ENCODE measurements around the gene H1-8.
"Not testable (repeated sequence)": the region's sequence is repeated elsewhere in the genome, so short reads cannot be mapped to it uniquely, and the experiment has no call there.

The H1-8 gene

GRCh38 chr3:129534428-129535027 lies 8.4 kb upstream of the H1-8 start:
- DNase-seq = no peak

- no peak for DNase-seq
Measured at GRCh38 chr3:129535075-129535474, 7.9 kb upstream of the H1-8 start.

GRCh38 chr3:129536374-129536667 lies 6.7 kb upstream of the H1-8 start:
- no peak for DNase-seq

- no peak for DNase-seq
Measured at GRCh38 chr3:129536804-129537203, 6.2 kb upstream of the H1-8 start.

GRCh38 chr3:129539206-129539605 lies 3.8 kb upstream of the H1-8 start:
- no peak for DNase-seq

GRCh38 chr3:129540776-129541516 lies 2.0 kb upstream of the H1-8 start:
- no peak for DNase-seq

- DNase-seq = no peak
Measured at GRCh38 chr3:129542747-129543146, 228 bp upstream of the H1-8 start.

- DNase-seq = no peak
Measured at GRCh38 chr3:129543999-129544398, 1.0 kb downstream of the H1-8 start.

GRCh38 chr3:129545951-129546350 lies 3.0 kb downstream of the H1-8 start:
- not testable (repeated sequence) for DNase-seq

- DNase-seq = no peak
Measured at GRCh38 chr3:129547241-129547640, 4.3 kb downstream of the H1-8 start.

- DNase-seq = no peak
Measured at GRCh38 chr3:129548104-129548965, 5.4 kb downstream of the H1-8 start.

- no peak for DNase-seq
Measured at GRCh38 chr3:129549006-129549800, 6.2 kb downstream of the H1-8 start.

- DNase-seq = no peak
Measured at GRCh38 chr3:129549805-129550204, 6.8 kb downstream of the H1-8 start.

- no peak for DNase-seq
Measured at GRCh38 chr3:129552287-129553050, 9.5 kb downstream of the H1-8 start.

GRCh38 chr3:129553171-129553570 lies 10.2 kb downstream of the H1-8 start:
- peak; percentile 31 for DNase-seq

GRCh38 chr3:129553719-129554118 lies 10.7 kb downstream of the H1-8 start:
- peak; percentile 25 for DNase-seq

- no peak for DNase-seq
Measured at GRCh38 chr3:129554356-129555152, 11.6 kb downstream of the H1-8 start.

GRCh38 chr3:129555153-129555550 lies 12.2 kb downstream of the H1-8 start:
- no peak for DNase-seq

GRCh38 chr3:129555616-129556357 lies 12.8 kb downstream of the H1-8 start:
- DNase-seq = no peak

- DNase-seq = no peak
Measured at GRCh38 chr3:129556358-129556695, 13.4 kb downstream of the H1-8 start.

Data from NCI-H2171 (cell line).